NCI-H345 treated with DMSO at 0.1 percent for 48 hours (cell line): ENCODE measurements around the gene KIT.

ENCODE experiments used
- DNase-seq: peaks from one replicate; lab custom pipeline; 2025; ENCODE audit not compliant: unreplicated experiment; lab: John Stamatoyannopoulos, UW

The KIT gene

DNA sequence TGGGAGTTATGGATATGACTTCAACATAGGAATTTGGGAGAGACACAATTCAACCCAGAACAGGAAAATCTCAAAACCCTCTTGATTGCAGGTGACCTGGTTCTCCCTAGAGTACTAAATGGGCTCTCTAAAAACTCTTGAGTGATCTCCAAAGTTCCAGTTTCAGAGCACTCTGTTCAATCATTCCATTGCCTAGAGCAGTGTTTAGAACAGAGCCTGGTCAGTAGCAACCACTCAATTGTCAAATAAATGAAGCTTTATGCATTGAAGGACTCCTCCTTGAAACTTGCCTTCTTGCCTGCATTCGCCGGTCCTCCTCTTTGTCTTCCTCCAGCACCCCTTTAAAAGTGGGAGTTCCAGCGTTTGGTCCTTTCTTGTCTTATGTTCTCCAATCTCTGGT is 85.8 kb downstream of the KIT start:
- DNase-seq, result no peak

DNA sequence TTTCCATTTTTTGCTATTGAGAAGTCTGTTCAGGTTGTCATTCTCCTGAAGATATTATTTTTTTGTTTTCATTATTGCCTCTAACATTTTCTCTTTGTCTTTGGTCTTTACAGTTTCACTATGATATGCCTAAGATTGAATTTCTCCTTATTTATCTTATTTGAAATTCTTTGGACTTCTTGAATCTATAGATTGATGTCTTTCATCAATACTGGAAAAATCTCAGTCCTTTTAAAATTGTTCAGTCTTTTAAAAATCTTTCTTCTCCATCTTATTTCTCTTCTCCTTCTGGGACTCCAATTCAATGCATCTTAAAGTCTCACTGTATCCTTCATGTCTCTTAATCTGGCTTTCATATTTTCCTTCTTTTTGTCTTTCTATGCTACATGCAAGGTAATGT is 86.7 kb downstream of the KIT start:
- no peak for DNase-seq

DNA sequence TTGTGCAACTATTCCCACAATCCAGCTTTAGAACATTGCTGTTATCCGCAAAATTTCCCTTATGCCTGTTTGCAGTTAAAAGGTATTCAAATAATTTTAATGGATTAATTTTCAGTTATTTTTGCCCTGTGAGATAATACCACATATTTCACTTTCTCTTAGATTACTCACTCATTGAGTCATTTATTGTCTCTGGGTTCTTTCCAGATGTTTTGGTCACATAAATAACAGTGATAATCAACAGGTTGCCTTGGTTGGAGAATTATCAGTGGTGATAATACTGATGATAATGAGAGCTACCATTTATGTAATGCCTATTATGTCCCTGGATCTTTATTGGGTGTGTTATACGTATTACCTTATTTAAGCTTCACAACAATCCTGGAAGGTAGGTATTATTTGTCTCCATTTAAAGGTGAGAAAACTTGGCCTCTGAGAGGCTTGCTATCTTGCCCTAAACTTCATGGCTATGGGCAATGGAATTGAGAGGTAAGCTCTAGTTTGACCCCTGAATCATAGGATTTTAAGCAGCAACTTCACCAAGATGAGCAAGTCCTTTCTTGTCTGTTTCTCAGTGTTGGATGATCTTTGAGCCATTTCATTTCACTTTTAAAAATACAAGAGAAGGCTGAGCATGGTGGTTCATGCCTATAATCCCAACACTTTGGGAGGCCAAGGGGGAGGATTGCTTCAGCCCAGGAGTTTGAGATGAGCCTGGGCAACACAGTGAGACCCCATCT is 87.4 kb downstream of the KIT start:
- no peak for DNase-seq

DNA sequence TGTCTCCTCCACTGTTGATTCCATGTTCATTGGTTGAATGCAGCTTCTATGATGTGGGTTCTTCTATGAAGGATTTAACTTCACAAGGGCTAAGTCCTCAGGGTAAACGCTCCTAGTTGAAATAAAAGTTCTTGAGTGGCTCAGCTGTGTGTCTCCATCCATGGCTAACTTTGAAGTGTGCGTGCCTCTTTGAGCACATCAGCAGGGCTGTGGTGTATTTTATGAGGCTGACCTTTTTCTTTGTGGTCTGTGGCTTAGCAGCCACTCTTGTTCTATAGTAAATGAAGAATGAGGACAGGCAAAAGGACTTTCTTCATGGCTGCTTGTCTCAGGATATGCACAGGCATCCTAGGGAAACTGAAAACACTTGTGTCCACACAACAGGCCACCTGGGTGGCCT is 88.5 kb downstream of the KIT start:
- DNase-seq, result no peak

DNA sequence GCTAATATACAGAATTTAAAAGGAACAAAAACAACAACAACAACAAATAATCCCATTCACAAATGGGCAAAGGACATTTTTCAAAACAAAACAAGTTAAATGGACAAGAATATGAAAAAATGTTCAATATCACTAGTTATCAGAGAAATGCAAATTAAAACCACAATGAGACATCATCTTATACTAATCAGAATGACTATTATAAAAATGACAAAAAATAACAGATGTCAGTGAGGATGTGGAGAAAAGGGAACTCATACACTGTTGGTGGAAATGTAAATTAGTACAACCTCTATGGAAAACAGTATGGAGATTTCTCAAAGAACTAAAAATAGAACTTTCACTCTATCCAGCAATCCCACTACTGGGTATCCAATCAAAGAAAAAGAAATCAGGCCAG is 92.6 kb downstream of the KIT start:
- DNase-seq, result no peak

DNA sequence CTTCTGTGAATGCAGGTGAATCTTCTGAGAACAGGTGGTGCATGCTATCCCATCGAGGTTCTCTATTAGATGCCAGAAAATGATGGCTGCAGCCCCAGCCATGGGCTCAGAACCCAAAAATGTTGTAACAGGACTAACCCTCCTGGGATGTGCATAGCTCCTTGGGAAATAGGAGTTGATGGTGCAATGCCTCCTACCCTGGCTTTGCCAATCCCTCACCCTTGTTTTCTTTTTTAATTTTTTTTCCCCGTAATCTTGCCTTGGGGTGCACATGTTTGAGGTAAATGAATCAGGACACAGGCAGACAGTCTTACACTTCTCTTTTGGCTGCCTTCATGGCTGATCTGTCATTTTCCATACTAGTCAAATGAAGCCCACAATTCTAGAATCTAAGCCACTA is 96.6 kb downstream of the KIT start:
- DNase-seq, result no peak

DNA sequence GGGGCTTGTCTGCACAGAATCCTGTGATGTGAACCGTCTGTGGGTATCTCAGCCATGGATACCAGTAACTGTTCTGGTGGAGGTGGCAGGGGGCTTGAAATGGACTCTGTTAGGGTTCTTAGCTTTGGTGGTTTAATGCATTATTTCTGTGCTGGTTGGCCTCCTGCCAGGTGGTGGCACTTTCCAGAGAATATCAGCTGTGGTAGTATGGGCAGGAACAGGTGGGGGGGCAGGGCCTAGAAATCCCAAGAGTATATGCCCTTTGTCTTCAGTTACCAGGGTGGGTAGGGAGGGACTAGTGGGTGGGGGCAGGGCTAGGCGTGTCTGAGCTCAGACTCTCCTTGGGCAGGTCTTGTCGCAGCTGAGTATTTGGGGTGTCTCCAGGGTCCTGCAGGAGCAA is 106.7 kb downstream of the KIT start:
- no peak for DNase-seq

DNA sequence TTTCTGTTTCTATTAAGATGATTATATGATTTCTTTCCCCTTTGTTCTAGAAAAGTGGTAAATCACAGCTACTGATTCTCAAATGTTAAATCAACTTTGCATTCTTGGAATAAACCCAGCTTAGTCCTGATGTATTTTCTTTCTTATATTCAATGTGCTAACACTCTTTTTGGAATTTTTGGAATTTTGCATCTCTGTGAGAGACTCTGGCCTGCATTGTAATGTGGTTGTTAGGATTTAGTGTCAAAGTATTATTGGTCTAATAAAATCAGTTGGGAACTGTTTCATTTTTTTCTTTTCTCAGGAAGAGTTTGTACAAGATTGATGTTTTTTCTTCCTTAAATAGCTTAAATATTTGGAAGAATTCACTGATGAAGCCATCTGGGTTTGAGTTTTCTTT is 109.6 kb downstream of the KIT start:
- DNase-seq, result no peak

DNA sequence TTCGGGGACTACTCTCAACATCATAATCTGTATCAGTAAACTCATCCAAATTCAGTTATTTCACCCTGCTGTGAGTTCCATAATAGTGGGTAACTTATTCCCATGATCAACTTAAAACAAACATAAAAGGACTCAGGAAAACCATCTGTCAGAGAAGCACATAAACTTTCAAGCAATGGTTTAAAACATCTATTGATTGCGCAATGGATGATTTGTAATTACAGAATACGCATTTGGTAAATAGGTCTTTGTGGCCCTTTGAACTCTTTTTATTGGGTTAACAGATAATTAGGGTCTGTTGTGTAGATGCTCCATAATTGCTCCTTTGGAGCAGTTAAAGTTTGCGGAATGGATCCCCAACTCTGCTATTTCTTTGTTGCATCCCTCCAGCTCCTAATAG is 115.3 kb downstream of the KIT start:
- no peak for DNase-seq

DNA sequence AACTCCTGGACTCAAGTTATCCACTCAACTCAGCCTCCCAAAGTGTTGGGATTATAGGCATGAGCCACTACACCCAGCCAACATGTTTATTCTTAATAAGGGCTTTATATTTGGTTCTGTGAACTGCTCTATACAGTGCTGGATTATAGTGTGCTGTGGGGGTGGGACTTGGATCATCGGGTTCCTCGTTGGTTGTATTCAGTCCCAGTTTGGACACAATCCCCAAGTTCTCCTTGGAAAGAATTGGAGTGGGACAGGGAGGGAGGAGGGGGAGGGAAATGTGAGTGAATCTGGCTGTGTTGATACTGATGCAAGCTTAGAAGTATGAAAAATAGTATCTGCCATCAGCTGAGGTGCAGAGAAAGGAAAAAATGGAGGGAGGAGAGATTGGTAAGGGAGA is 121.3 kb downstream of the KIT start:
- no peak for DNase-seq

DNA sequence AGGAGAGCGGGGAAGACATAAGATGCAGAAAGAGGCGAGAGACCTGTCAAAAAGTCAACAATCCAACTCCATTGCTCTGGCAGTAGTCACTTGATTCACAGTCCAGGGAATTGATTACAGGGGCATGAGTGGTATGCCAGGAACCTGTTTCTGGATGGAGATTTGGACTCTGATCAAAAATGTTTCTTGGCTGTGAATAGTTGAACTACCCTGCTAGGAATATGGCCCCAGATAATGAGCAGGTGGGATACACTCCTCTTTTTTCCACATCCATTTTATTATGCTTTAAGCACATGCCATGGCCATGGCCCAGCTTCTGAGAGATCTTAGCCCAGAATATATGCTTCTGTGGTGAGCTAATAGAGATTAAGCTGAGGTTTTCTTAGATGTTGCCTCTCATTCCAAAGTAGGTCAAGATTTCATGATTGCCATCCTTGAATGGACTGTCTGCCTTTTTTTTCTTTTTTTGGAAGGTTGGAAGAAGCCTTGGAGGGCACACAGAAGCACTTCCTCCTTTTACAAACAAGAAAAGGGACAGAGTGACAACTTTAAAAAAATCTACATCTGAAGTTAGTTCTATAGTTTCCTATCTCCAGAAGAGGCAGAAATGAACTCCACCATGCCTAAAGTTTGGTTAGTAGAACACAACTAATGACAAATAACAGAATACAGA is 121.9 kb downstream of the KIT start:
- DNase-seq, result no peak

DNA sequence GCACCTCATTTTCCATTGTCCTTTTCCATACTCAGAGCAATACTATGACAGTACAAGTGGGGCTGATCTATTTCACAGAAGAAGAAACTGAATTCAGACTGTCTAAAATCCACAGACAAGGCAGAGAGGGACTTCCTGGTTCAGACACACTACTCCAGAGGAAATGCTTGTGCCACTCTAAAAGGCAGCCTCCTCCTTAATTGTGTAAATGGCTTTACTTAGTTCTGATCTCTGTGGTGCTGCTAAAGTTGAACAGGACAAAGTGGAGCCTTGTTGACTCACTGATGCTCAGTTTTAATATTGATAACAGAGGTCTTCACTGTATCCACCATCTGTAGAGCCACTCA is 122.4 kb downstream of the KIT start:
- no peak for DNase-seq

DNA sequence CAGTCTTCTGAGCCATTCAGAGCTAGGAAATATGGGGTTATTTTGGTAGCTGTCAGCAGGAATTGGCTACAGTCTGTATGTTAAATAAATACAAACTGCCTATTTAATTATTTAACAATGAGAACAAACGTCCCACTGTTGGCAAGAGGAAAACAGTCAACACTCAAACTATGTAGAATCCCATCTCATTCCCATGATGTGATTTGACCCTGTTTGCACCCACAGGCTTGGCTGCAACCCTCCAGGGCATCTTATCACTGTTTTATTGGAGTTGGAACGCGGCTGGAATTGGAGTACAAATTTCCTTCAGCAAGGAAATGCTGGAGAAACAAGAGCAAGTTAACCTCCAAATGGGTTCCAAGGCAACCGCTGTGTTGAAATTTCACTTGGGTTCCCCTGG is 124.0 kb downstream of the KIT start:
- DNase-seq, result no peak

DNA sequence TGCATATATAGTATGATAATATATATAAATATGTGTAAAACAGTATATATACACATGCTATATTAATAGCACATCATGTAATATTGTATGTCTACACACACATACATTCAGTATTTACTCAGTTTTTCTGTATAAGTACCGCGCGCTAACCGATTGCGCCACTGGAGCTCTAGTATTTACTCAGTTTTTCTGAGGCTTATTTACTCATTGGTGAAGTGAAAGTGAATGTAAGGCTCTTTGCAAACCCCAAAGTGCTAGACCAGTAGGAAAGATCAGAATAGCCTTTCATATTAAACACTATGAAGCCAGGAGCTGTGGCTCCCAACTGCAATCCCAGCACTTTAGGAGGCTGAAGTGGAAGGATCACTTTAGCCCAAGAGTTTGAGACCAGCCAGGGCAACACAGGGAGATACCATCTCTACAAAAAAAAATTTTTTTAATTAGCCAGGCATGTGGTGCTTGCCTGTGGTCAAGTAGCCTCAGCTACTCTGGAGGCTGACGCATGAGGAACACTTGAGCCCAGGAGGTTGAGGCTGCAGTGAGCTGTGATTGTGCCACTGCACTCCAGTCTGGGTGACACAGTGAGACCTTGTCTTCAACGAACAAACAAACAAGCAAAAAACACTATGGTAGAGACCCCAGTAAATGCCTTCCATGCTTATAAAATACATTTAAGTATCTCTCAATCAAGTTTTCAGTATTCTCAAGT is 125.8 kb downstream of the KIT start:
- no peak for DNase-seq

DNA sequence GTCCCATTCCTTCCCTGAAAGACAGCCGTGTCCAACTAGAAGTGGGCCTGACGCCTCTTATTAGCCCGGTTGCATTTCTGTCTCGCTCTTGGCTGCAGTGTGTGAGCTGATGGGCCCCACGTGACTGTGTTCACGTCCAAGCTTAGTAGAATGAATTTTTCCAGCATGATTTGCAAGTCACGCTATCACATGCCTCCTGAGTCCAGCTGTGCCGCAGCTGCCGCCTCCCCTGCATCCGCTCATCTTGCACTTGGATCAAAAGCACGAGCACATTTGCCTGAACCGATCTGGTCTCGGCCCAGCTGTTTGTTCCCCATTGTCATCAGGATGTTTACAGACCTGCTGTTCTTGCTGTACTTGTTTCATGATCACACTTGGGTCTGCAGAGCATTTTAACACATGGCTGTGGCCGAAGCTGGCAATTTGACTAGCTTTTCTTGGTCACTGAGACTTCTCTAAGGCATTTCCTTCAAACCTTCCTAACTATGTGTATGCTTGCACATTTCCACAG is 126.5 kb downstream of the KIT start:
- no peak for DNase-seq
